ENCODE results near the gene CDKN1A.

DNA sequence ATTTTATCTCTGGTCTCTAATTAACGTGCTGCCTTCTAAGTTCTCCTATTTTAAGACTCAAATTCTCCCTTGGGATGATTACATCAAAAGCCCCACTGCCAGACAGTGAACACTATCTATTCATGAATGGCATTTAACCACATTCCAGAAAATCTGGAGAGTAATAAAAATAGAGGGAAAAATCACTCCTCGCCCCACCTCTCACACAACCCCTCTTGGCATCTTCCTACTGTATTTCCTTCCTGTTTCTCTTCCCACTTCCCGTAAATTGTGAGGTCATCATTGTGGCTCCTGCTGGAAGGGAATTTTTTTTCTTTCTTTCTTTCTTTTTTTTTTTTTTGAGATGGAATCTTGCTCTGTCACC lies 50.6 kb downstream of the CDKN1A start:
- no peak for TF ChIP-seq ZNF292 (tag by site-specific recombination; IDR thresholded peaks at IDR 0.05; ENCODE audit: borderline replicate concordance, low read depth)
- TF ChIP-seq, protein P1, sequence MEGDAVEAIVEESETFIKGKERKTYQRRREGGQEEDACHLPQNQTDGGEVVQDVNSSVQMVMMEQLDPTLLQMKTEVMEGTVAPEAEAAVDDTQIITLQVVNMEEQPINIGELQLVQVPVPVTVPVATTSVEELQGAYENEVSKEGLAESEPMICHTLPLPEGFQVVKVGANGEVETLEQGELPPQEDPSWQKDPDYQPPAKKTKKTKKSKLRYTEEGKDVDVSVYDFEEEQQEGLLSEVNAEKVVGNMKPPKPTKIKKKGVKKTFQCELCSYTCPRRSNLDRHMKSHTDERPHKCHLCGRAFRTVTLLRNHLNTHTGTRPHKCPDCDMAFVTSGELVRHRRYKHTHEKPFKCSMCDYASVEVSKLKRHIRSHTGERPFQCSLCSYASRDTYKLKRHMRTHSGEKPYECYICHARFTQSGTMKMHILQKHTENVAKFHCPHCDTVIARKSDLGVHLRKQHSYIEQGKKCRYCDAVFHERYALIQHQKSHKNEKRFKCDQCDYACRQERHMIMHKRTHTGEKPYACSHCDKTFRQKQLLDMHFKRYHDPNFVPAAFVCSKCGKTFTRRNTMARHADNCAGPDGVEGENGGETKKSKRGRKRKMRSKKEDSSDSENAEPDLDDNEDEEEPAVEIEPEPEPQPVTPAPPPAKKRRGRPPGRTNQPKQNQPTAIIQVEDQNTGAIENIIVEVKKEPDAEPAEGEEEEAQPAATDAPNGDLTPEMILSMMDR (tag by site-specific recombination; IDR thresholded peaks at IDR 0.05): no peak
- TF ChIP-seq, protein P2, sequence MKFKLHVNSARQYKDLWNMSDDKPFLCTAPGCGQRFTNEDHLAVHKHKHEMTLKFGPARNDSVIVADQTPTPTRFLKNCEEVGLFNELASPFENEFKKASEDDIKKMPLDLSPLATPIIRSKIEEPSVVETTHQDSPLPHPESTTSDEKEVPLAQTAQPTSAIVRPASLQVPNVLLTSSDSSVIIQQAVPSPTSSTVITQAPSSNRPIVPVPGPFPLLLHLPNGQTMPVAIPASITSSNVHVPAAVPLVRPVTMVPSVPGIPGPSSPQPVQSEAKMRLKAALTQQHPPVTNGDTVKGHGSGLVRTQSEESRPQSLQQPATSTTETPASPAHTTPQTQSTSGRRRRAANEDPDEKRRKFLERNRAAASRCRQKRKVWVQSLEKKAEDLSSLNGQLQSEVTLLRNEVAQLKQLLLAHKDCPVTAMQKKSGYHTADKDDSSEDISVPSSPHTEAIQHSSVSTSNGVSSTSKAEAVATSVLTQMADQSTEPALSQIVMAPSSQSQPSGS (tag by site-specific recombination; IDR thresholded peaks at IDR 0.05; ENCODE audit: low read depth): peak; percentile 27; the same call in 1 of the 2 replicates
- no peak for TF ChIP-seq FEZF1 (tag by site-specific recombination; IDR thresholded peaks at IDR 0.05)
- TF ChIP-seq ZNF214 (tag by site-specific recombination; IDR thresholded peaks at IDR 0.05; ENCODE audit: borderline replicate concordance): no peak
- TF ChIP-seq KLF7 (tag by site-specific recombination; IDR thresholded peaks at IDR 0.05; ENCODE audit: borderline replicate concordance): no peak
- TF ChIP-seq ZNF792 (tag by site-specific recombination; IDR thresholded peaks at IDR 0.05): no peak
- no peak for TF ChIP-seq MZF1 (tag by site-specific recombination; IDR thresholded peaks at IDR 0.05; ENCODE audit: borderline replicate concordance)
- no peak for TF ChIP-seq IKZF3 (tag by site-specific recombination; IDR thresholded peaks at IDR 0.05)
- TF ChIP-seq ZNF23 (tag by site-specific recombination; IDR thresholded peaks at IDR 0.05; ENCODE audit: borderline replicate concordance): no peak
- TF ChIP-seq ZNF449 (tag by site-specific recombination; IDR thresholded peaks at IDR 0.05): no peak
- TF ChIP-seq ZNF580 (tag by site-specific recombination; IDR thresholded peaks at IDR 0.05): no peak
